ENCODE results near the gene PTN.
"Not testable (repeated sequence)": the region's sequence is repeated elsewhere in the genome, so short reads cannot be mapped to it uniquely, and the experiment has no call there.

Gene PTN

DNA sequence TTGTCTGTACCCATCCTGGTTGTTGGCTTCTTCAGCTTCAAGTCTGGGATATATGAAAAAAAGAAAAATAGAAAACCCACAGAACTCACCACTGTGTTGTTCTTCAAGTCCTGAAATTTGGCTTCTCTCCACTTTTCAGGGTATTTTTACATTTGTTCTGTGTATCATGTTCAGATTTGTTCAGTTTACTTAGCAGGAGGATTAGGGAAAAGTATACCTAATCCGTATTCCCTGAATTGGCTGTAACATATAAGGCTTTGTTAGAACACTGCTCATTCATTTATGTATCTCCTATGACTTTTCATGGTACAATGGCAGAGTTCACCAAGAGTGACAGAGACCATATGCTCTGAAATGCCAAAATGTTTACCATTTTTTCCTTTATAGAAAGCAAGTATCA is 146.9 kb downstream of the PTN start:
- no peak for ATAC-seq
- Mint-ChIP-seq H3K9me3 (no peaks in the 10 kb centered on the region), H3K36me3 (no peaks in the 10 kb centered on the region), H3K27me3 (no peaks in the 10 kb centered on the region), H3K4me1 (no peaks in the 10 kb centered on the region), H3K4me3 (no peak overlapping the region), H3K27ac (no peak overlapping the region)

DNA sequence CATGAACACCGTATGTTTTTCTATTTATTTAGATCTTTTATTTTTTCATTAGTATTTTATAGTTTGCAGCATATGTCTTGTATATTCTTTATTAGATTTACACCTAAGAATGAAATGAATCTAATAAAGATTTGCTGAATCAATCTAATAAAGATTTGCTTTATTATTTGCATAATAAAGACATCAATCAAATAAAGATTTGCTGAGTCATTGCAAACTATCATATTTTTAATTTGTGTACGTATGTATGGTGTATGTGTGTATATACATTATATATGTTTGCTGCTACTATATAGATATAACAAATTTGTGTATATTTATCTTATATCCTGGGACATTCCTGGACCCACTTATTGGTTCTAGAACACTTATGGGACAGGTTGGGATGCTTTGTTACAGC is 147.5 kb downstream of the PTN start:
- H3K27me3 Mint-ChIP-seq = no peaks in the 10 kb centered on the region
- no peak overlapping the region for H3K4me3 Mint-ChIP-seq
- no peaks in the 10 kb centered on the region for H3K4me1 Mint-ChIP-seq
- no peaks in the 10 kb centered on the region for H3K36me3 Mint-ChIP-seq
- no peak for ATAC-seq
- H3K27ac Mint-ChIP-seq = no peak overlapping the region
- no peaks in the 10 kb centered on the region for H3K9me3 Mint-ChIP-seq

DNA sequence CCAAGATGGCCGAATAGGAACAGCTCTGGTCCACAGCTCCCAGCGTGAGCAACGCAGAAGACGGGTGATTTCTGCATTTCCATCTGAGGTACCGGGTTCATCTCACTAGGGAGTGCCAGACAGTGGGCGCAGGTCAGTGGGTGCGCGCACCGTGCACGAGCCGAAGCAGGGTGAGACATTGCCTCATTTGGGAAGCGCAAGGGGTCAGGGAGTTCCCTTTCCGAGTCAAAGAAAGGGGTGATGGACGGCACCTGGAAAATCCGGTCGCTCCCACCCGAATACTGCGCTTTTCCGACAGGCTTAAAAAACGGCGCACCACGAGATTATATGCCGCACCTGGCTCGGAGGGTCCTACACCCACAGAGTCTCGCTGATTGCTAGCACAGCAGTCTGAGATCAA is 161.9 kb downstream of the PTN start:
- not testable (repeated sequence) for H3K27me3 Mint-ChIP-seq, H3K9me3 Mint-ChIP-seq, ATAC-seq, H3K27ac Mint-ChIP-seq, H3K36me3 Mint-ChIP-seq, H3K4me3 Mint-ChIP-seq, H3K4me1 Mint-ChIP-seq

Measured in stimulated activated memory B cell treated with anti-CD40 and anti-IgM and Interleukin-4, amounts not matched to agents 10 μg/mL and 1 μg/mL and 100 μg/mL, for 72 hours (primary cell).